Hippocampal formation (tissue), 2 donors: Measurements from ENCODE around the gene LARGE2.

Source experiments
- DNase-seq, 2 donors: peaks; one replicate each; lab custom pipeline; 2025; lab: John Stamatoyannopoulos, UW

LARGE2 gene

GRCh38 chr11:45960387-45961095 lies 38.1 kb downstream of the LARGE2 start:
- no peak for DNase-seq

DNA sequence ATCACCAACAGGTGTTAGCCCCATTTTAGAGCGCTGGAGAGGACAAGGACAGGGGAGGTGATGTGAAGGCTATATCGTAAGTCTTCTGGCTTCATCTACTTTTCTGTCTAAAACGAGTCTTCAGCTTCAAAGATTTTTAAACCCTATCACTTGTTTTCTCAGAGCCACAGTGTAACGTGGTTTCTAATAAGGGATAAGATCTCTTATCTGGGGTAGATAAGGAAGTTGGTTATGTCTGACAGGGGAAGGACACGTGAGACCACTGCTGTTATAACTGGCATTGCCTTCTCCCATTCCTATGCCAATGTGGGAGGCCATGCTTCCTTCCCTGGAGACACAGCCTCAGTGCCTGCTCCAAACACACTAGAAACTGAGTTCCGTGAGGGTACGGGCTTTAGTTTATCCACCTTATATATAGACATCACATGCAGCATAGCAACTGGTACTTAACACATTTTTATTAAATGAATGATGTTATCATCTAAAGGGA lies 39.3 kb downstream of the LARGE2 start:
- no peak for DNase-seq

- peak; percentile 44 to 79 for DNase-seq
Observed at GRCh38 chr11:45964911-45965389, 42.5 kb downstream of the LARGE2 start.

GRCh38 chr11:45967506-45967905 lies 45.0 kb downstream of the LARGE2 start:
- DNase-seq = no peak

DNA sequence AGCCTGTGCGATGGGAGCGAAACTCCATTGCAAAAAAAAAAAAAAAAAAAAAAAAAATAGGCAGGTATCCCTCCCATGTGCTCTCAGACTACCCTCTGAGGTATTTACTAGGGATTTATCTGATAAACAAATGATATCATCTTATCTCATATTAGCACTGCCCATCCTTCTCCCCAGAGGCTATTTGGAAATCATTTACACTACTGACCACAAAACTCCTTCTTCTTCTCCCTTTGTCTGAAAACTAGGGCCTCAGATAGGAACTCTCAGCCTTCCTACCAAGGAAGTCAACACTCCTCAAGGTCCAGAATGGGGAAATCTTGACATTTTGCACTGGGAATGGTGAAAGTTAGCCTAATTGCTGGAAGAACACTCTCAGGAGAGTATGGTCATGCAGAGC lies 46.4 kb downstream of the LARGE2 start:
- DNase-seq = no peak

- no peak for DNase-seq
Observed at GRCh38 chr11:45973601-45974000, 51.1 kb downstream of the LARGE2 start.

- DNase-seq = no peak
Observed at GRCh38 chr11:45974806-45975205, 52.4 kb downstream of the LARGE2 start.
